Trophoblast cell (in vitro differentiated cells and primary cell): ENCODE measurements around the gene RPEL1.
A peak's percentile ranks its signal among the peaks of the same experiment; 100 is the strongest.

Experiments used
- DNase-seq, 2 donors: peaks; one replicate each; pipeline ENCODE4 v3.0.0-alpha.2; 2016
- H2AFZ ChIP-seq: 2 replicates; pipeline ENCODE4 v1.6.1; 2013; ENCODE audit warnings: low read length, moderate library complexity, mild to moderate bottlenecking; ENCODE audit not compliant: insufficient read depth, poor library complexity
- H2AK5ac ChIP-seq: 2 replicates; pipeline ENCODE4 v1.6.1; 2013; ENCODE audit warnings: mild to moderate bottlenecking, low read length
- H2BK120ac ChIP-seq: 2 replicates; pipeline ENCODE4 v1.6.1; 2013; ENCODE audit warnings: low read length, mild to moderate bottlenecking, moderate library complexity; ENCODE audit not compliant: insufficient read depth, poor library complexity
- H2BK12ac ChIP-seq: 2 replicates; pipeline ENCODE4 v1.6.1; 2013; ENCODE audit warnings: mild to moderate bottlenecking, low read length, moderate library complexity
- H2BK5ac ChIP-seq: 2 replicates; pipeline ENCODE4 v1.6.1; 2013; ENCODE audit warnings: low read length, low read depth, moderate library complexity, mild to moderate bottlenecking; ENCODE audit not compliant: poor library complexity
- H3K14ac ChIP-seq: 2 replicates; pipeline ENCODE4 v1.6.1; 2013; ENCODE audit warnings: mild to moderate bottlenecking, low read length
- H3K18ac ChIP-seq: 2 replicates; pipeline ENCODE4 v1.6.1; 2013; ENCODE audit warnings: mild to moderate bottlenecking, low read length
- H3K23ac ChIP-seq: 2 replicates; pipeline ENCODE4 v1.6.1; 2013; ENCODE audit warnings: low read length
- H3K27ac ChIP-seq: 2 replicates; pipeline ENCODE4 v1.5.1; 2013; ENCODE audit warnings: low read depth, mild to moderate bottlenecking, inconsistent platforms, low read length, moderate library complexity
- H3K27me3 ChIP-seq: 2 replicates; pipeline ENCODE4 v1.6.1; 2013; ENCODE audit warnings: inconsistent platforms, mild to moderate bottlenecking, low read length, moderate library complexity; ENCODE audit not compliant: insufficient read depth
- H3K36me3 ChIP-seq, 2 experiments: 1 replicate in 1 of 2; 2 replicates in 1 of 2; pipeline ENCODE4 v1.6.1; 2013; ENCODE audit warnings: low read length in 2 of 2, mild to moderate bottlenecking in 2 of 2, moderate library complexity in 1 of 2; ENCODE audit not compliant: insufficient read depth in 2 of 2, control insufficient read depth in 1 of 2
- H3K4ac ChIP-seq: 2 replicates; pipeline ENCODE4 v1.6.1; 2013; ENCODE audit warnings: low read depth, mild to moderate bottlenecking, low read length, moderate library complexity
- H3K4me1 ChIP-seq, 2 experiments: 1 replicate in 1 of 2; 2 replicates in 1 of 2; pipeline ENCODE4 v1.6.1; 2013; ENCODE audit warnings: low read length in 2 of 2, mild to moderate bottlenecking in 2 of 2, moderate library complexity in 1 of 2; ENCODE audit not compliant: insufficient read depth in 2 of 2, control insufficient read depth in 1 of 2
- H3K4me2 ChIP-seq: 2 replicates; pipeline ENCODE4 v1.6.1; 2013; ENCODE audit warnings: inconsistent platforms, mild to moderate bottlenecking, low read length, moderate library complexity
- H3K4me3 ChIP-seq: 2 replicates; pipeline ENCODE4 v1.5.1; 2013; ENCODE audit warnings: mild to moderate bottlenecking, low read depth, low read length, inconsistent platforms
- H3K79me1 ChIP-seq: one replicate; pipeline ENCODE4 v1.6.1; 2013; ENCODE audit warnings: low read length
- H3K79me2 ChIP-seq: 2 replicates; pipeline ENCODE4 v1.6.1; 2013; ENCODE audit warnings: low read length, mild to moderate bottlenecking; ENCODE audit not compliant: control insufficient read depth, insufficient read depth, poor library complexity
- H3K9ac ChIP-seq: 2 replicates; pipeline ENCODE4 v1.6.1; 2013; ENCODE audit warnings: mild to moderate bottlenecking, low read length
- H3K9me3 ChIP-seq: 2 replicates; pipeline ENCODE4 v1.6.1; 2013; ENCODE audit warnings: low read depth, mild to moderate bottlenecking, control low read depth, inconsistent platforms, low read length; ENCODE audit not compliant: insufficient read depth
- H4K12ac ChIP-seq: 2 replicates; pipeline ENCODE4 v1.6.1; 2013; ENCODE audit warnings: low read depth, mild to moderate bottlenecking, low read length, moderate library complexity
- H4K8ac ChIP-seq: 2 replicates; pipeline ENCODE4 v1.6.1; 2013; ENCODE audit warnings: low read depth, mild to moderate bottlenecking, low read length, moderate library complexity
- H4K91ac ChIP-seq: one replicate; pipeline ENCODE4 v1.6.1; 2013; ENCODE audit warnings: low read depth, mild to moderate bottlenecking, low read length, moderate library complexity
- WGBS: extraction: QIAGEN DNeasy Blood & Tissue Kit; methylation state at CpG from one replicate; pipeline ENCODE4 v1.1.7; 2013; ENCODE audit warnings: missing lambda C conversion rate; ENCODE audit not compliant: insufficient read length, insufficient coverage; ENCODE audit errors: extremely low coverage; 5-methylcytosine and 5-hydroxymethylcytosine counted together

The RPEL1 gene

DNA sequence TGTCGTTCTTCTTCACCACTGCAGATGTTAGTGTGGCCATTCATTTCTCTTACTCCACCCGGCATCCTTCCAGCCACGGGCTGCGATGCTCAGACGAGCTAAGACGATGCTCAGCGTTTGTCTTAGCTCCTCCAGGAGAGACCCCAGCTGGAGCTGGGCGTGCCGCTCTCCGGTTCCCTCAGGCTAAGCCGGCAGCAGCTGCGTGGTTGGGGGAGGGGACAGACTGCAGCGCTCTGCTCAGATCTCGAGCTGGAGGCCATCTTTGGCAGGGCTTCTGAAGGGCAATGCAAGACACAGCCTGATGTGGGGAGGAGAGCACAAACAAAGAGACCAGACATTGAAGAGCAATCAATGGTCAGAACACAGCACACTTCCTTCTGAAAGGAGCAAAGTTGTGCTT, 36.1 kb downstream of the RPEL1 start:
- H2BK120ac ChIP-seq: no peak overlapping the region
- peak in 1 of 2 donors; percentile 15 for DNase-seq
- no peak overlapping the region for H3K27ac ChIP-seq
- no CpG with 5 or more reads among the region's 14 CpGs for WGBS
- no peak overlapping the region for H2AFZ ChIP-seq
- H3K79me2 ChIP-seq: no peaks in the 10 kb centered on the region
- H4K8ac ChIP-seq: no peak overlapping the region
- no peak overlapping the region for H2AK5ac ChIP-seq
- no peak overlapping the region for H3K4ac ChIP-seq
- H3K4me1 ChIP-seq: peaks cover 6 to 16% of the 10 kb centered on the region in 2 experiments
- H2BK12ac ChIP-seq: no peak overlapping the region
- H3K36me3 ChIP-seq: no peaks in the 10 kb centered on the region
- peaks cover 20% of the 10 kb centered on the region for H3K27me3 ChIP-seq
- no peak overlapping the region for H2BK5ac ChIP-seq
- no peak overlapping the region for H3K9ac ChIP-seq
- H3K4me2 ChIP-seq: no peak overlapping the region
- H3K4me3 ChIP-seq: no peak overlapping the region
- H3K14ac ChIP-seq: no peak overlapping the region
- H3K23ac ChIP-seq: no peak overlapping the region
- no peak overlapping the region for H4K91ac ChIP-seq
- peaks cover 9% of the 10 kb centered on the region for H3K9me3 ChIP-seq
- no peaks in the 10 kb centered on the region for H3K79me1 ChIP-seq
- H4K12ac ChIP-seq: no peak overlapping the region
- no peak overlapping the region for H3K18ac ChIP-seq

DNA sequence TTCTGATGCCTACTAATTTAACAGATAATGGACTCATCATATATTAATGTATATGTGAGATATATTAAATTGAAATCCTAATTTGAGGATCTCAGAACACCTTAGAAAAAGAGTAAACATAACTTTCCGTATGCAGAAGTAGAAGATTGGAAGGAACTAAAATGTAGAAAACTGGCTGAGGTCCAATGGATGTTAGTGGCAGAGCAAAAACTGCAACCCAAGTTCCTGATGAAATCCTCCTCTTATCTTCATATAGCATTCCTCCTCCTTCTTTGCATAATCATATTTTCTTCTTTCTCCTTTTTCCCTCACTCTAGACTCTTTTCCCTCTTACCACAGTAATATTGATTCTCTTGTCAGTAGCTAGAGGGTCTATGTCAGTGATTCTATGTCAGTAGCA, 37.3 kb downstream of the RPEL1 start:
- no peak overlapping the region for H3K18ac ChIP-seq
- no peak overlapping the region for H2AK5ac ChIP-seq
- H2BK120ac ChIP-seq: no peak overlapping the region
- no peak overlapping the region for H4K12ac ChIP-seq
- H4K8ac ChIP-seq: no peak overlapping the region
- no peak overlapping the region for H3K9ac ChIP-seq
- H3K27me3 ChIP-seq: peaks cover 8% of the 10 kb centered on the region
- H3K4me1 ChIP-seq: peaks cover under 1 to 5% of the 10 kb centered on the region in 2 experiments
- H3K4me2 ChIP-seq: no peak overlapping the region
- no peaks in the 10 kb centered on the region for H3K36me3 ChIP-seq
- H2BK12ac ChIP-seq: no peak overlapping the region
- no peak overlapping the region for H2BK5ac ChIP-seq
- no peak overlapping the region for H3K27ac ChIP-seq
- DNase-seq: no peak
- no peaks in the 10 kb centered on the region for H3K79me2 ChIP-seq
- WGBS: no CpG with 5 or more reads among the region's 1 CpG
- peaks cover 4% of the 10 kb centered on the region for H3K9me3 ChIP-seq
- no peak overlapping the region for H3K14ac ChIP-seq
- no peak overlapping the region for H3K4me3 ChIP-seq
- no peaks in the 10 kb centered on the region for H3K79me1 ChIP-seq
- no peak overlapping the region for H3K4ac ChIP-seq
- H4K91ac ChIP-seq: no peak overlapping the region
- H3K23ac ChIP-seq: no peak overlapping the region
- no peak overlapping the region for H2AFZ ChIP-seq

- Histone ChIP-seq H3K27me3 (no peaks in the 10 kb centered on the region), H3K79me1 (no peaks in the 10 kb centered on the region), H2BK12ac (no peak overlapping the region), H3K4me3 (no peak overlapping the region), H2AFZ (no peak overlapping the region), H3K4ac (no peak overlapping the region), H3K79me2 (no peaks in the 10 kb centered on the region), H2AK5ac (no peak overlapping the region), H3K9ac (no peak overlapping the region), H3K23ac (no peak overlapping the region), H2BK5ac (no peak overlapping the region), H4K12ac (no peak overlapping the region), H3K27ac (no peak overlapping the region), H3K4me1 (peaks cover 0 to 3% of the 10 kb centered on the region in 2 experiments), H3K14ac (no peak overlapping the region), H3K4me2 (no peak overlapping the region), H4K8ac (no peak overlapping the region), H3K18ac (no peak overlapping the region), H2BK120ac (no peak overlapping the region), H3K36me3 (no peaks in the 10 kb centered on the region), H3K9me3 (no peaks in the 10 kb centered on the region), H4K91ac (no peak overlapping the region)
- DNase-seq: peak; percentile 65 to 94
- no CpG with 5 or more reads among the region's 11 CpGs for WGBS
Measured at GRCh38 chr10:103284170-103284569, 38.5 kb downstream of the RPEL1 start.

- H3K36me3 ChIP-seq: no peaks in the 10 kb centered on the region
- H3K14ac ChIP-seq: no peak overlapping the region
- no peak overlapping the region for H3K23ac ChIP-seq
- H3K79me2 ChIP-seq: no peaks in the 10 kb centered on the region
- no peak overlapping the region for H3K4ac ChIP-seq
- H3K18ac ChIP-seq: no peak overlapping the region
- H2AFZ ChIP-seq: no peak overlapping the region
- no peaks in the 10 kb centered on the region for H3K9me3 ChIP-seq
- H3K79me1 ChIP-seq: no peaks in the 10 kb centered on the region
- H3K9ac ChIP-seq: no peak overlapping the region
- no CpG with 5 or more reads among the region's 5 CpGs for WGBS
- H3K27ac ChIP-seq: no peak overlapping the region
- H4K91ac ChIP-seq: no peak overlapping the region
- H3K4me1 ChIP-seq: no peaks in the 10 kb centered on the region
- no peak overlapping the region for H3K4me2 ChIP-seq
- H2BK5ac ChIP-seq: no peak overlapping the region
- DNase-seq: no peak
- H3K27me3 ChIP-seq: no peaks in the 10 kb centered on the region
- no peak overlapping the region for H4K12ac ChIP-seq
- no peak overlapping the region for H2AK5ac ChIP-seq
- no peak overlapping the region for H4K8ac ChIP-seq
- H3K4me3 ChIP-seq: no peak overlapping the region
- H2BK12ac ChIP-seq: no peak overlapping the region
- H2BK120ac ChIP-seq: no peak overlapping the region
Measured at GRCh38 chr10:103287992-103288391, 42.3 kb downstream of the RPEL1 start.
